Stomach (tissue), 4 donors: ENCODE data around the gene CEL.

Experiments
- EP300 ChIP-seq: sonication (generic); formaldehyde crosslinking; IDR thresholded peaks from one replicate; pipeline ENCODE4 v1.6.1; 2017; ENCODE audit warnings: antibody characterized with exemption
- POLR2A ChIP-seq, 4 donors: fragments of 450-650 bp; IDR thresholded peaks; one replicate each; pipeline ENCODE4 v1.6.1; 2016; ENCODE audit warnings: antibody characterized with exemption in 4 of 4, control low read depth in 2 of 4, mild to moderate bottlenecking in 1 of 4, moderate library complexity in 1 of 4
- TF ChIP-seq, protein P1 (sequence below), 7 experiments: fragments of 450-650 bp in 4 of 7; fragments of 200-600 bp in 3 of 7; sonication (generic) in 3 of 7; IDR thresholded peaks; one replicate each; pipeline ENCODE4 v1.5.1; 2016 to 2019; ENCODE audit warnings: antibody characterized with exemption in 7 of 7, control low read depth in 2 of 7, mild to moderate bottlenecking in 1 of 7

DNA sequence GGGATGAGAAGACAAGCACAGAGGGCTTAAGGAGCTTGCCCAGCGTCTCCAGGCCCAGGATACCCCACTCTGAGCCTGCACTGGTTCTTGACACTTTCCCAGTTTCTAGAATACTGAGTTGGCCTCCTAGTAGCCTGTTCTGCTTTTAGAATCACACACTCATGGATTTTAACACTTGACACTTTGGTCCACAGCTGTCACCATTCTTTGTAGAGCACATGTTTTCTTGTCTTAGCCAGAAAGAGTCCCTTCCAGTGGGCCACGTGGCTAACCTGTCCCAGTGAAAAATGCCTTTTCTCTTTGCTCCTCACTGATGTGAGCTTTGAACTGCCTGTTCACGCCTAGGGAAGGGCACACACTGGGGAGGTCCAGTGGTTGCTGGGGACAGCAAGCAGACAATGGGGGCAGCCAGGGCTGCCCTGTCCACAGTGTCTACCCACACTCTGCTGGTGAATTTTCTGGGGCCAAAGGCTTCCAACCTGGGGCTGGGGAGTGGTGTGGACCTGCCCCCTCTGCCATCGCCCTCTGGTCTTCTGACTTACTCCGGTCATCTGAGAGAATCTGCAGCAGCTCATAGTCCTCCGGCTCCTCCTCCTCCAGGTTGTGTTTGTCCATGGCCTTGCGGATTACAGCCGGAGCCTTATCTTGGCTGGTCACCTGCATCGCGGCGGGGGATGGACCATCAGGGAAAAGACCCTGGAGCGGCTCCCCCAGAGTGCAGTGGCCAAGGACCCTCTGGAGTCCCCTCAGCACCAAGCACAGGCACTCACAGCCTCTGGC is 38.1 kb downstream of the CEL start:
- TF ChIP-seq, protein P1, sequence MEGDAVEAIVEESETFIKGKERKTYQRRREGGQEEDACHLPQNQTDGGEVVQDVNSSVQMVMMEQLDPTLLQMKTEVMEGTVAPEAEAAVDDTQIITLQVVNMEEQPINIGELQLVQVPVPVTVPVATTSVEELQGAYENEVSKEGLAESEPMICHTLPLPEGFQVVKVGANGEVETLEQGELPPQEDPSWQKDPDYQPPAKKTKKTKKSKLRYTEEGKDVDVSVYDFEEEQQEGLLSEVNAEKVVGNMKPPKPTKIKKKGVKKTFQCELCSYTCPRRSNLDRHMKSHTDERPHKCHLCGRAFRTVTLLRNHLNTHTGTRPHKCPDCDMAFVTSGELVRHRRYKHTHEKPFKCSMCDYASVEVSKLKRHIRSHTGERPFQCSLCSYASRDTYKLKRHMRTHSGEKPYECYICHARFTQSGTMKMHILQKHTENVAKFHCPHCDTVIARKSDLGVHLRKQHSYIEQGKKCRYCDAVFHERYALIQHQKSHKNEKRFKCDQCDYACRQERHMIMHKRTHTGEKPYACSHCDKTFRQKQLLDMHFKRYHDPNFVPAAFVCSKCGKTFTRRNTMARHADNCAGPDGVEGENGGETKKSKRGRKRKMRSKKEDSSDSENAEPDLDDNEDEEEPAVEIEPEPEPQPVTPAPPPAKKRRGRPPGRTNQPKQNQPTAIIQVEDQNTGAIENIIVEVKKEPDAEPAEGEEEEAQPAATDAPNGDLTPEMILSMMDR (IDR thresholded peaks at IDR 0.05): no peak
- TF ChIP-seq EP300 (no peak), POLR2A (IDR thresholded peaks at IDR 0.05) (no peak)
